Measurements from ENCODE around the gene ERICH6B. TPM values are rescaled to one million over a fixed set of nuclear protein-coding genes. Genes with fewer than 3 reads are reported as not detected.

Gene ERICH6B
- total and polyA plus RNA-seq, 4 donors, result 0.94 TPM; not detected in 3

GRCh38 chr13:45521297-45521696 lies 94.2 kb downstream of the ERICH6B start:
- DNase-seq (ENCODE audit: low spot score), result no peak
- 90% methylated on average over 4 of the region's 4 CpGs for WGBS
- no peaks in the 10 kb centered on the region for H3K9me3 ChIP-seq (ENCODE audit: control insufficient read depth in 4 of 4, low read length in 3 of 4)
- H3K27me3 ChIP-seq (ENCODE audit: control insufficient read depth in 4 of 4, insufficient read depth in 4 of 4, low read length in 3 of 4), result no peaks in the 10 kb centered on the region
- peaks cover 6 to 84% (median 62%) of the 10 kb centered on the region in 4 donors for H3K36me3 ChIP-seq (ENCODE audit: control insufficient read depth in 4 of 4, insufficient read depth in 3 of 4, low read depth in 1 of 4, low read length in 3 of 4)
- TF ChIP-seq ATF3 (IDR thresholded peaks at IDR 0.05) (no peak), EGR1 (IDR thresholded peaks at IDR 0.05; ENCODE audit: low read depth in 2 of 2) (no peak), MAX (IDR thresholded peaks at IDR 0.05) (no peak), YY1 (IDR thresholded peaks at IDR 0.05) (no peak), HNF4A (conservative IDR thresholded peaks at IDR 0.05) (no peak), GABPA (IDR thresholded peaks at IDR 0.05 in 1 of 2, conservative IDR thresholded peaks at IDR 0.05 in 1 of 2) (no peak), NR2F2 (IDR thresholded peaks at IDR 0.05) (no peak), TAF1 (conservative IDR thresholded peaks at IDR 0.05) (no peak), CTCF (IDR thresholded peaks at IDR 0.05; ENCODE audit: low read depth, low read length, missing input control) (no peak), REST (IDR thresholded peaks at IDR 0.05) (no peak), FOXA2 (IDR thresholded peaks at IDR 0.05) (no peak), SP1 (IDR thresholded peaks at IDR 0.05) (no peak), ZBTB33 (IDR thresholded peaks at IDR 0.05) (no peak)
- H3K9ac ChIP-seq (ENCODE audit: low read depth in 1 of 2, low read length in 2 of 2), result no peak overlapping the region
- no peak overlapping the region for H3K4me3 ChIP-seq (ENCODE audit: low read depth in 1 of 3, low read length in 3 of 3)
- no peaks in the 10 kb centered on the region for H3K4me1 ChIP-seq (ENCODE audit: control insufficient read depth in 4 of 4, insufficient read depth in 4 of 4, low read length in 3 of 4)
- H3K27ac ChIP-seq (ENCODE audit: low read depth in 1 of 2, low read length in 2 of 2), result no peak overlapping the region

- Histone ChIP-seq H3K9ac (ENCODE audit: low read depth in 1 of 2, low read length in 2 of 2) (no peak overlapping the region), H3K27ac (ENCODE audit: low read depth in 1 of 2, low read length in 2 of 2) (no peak overlapping the region), H3K36me3 (ENCODE audit: control insufficient read depth in 4 of 4, insufficient read depth in 3 of 4, low read depth in 1 of 4, low read length in 3 of 4) (peaks cover 8 to 89% (median 69%) of the 10 kb centered on the region in 4 donors), H3K9me3 (ENCODE audit: control insufficient read depth in 4 of 4, low read length in 3 of 4) (no peaks in the 10 kb centered on the region), H3K27me3 (ENCODE audit: control insufficient read depth in 4 of 4, insufficient read depth in 4 of 4, low read length in 3 of 4) (no peaks in the 10 kb centered on the region), H3K4me3 (ENCODE audit: low read depth in 1 of 3, low read length in 3 of 3) (no peak overlapping the region), H3K4me1 (ENCODE audit: control insufficient read depth in 4 of 4, insufficient read depth in 4 of 4, low read length in 3 of 4) (no peaks in the 10 kb centered on the region)
- no peak for DNase-seq (ENCODE audit: low spot score)
- TF ChIP-seq NR2F2 (IDR thresholded peaks at IDR 0.05) (no peak), YY1 (IDR thresholded peaks at IDR 0.05) (no peak), ZBTB33 (IDR thresholded peaks at IDR 0.05) (no peak), FOXA1 (IDR thresholded peaks at IDR 0.05) (no peak), CTCF (IDR thresholded peaks at IDR 0.05; ENCODE audit: low read depth, low read length, missing input control) (no peak), SP1 (IDR thresholded peaks at IDR 0.05) (no peak), GABPA (IDR thresholded peaks at IDR 0.05 in 1 of 2, conservative IDR thresholded peaks at IDR 0.05 in 1 of 2) (no peak)
- WGBS, result 79% methylated on average over 4 of the region's 4 CpGs
These were observed 96.0 kb downstream of the ERICH6B start for GRCh38 chr13:45519493-45519892.
